OCI-LY7 (cell line): ENCODE results near the gene CD109. TPM values are rescaled to one million over a fixed set of nuclear protein-coding genes. Genes with fewer than 3 reads are reported as not detected.

Experiments used
- BruUV-seq: library from RNA; stranded (reverse); fragments of 400-500 nt; replicated peaks from 2 replicates; lab custom pipeline; 2021; lab: Mats Ljungman, UMichigan
- CTCF ChIA-PET: fragments of 300-600 bp; sonication (Branson Sonifier 250); formaldehyde crosslinking; loops from one replicate; lab custom pipeline; 2022; ENCODE audit warnings: antibody characterized with exemption; ENCODE audit not compliant: unreplicated experiment; lab: Charles Lee
- POLR2A ChIA-PET: fragments of 300-600 bp; sonication (Branson Sonifier 250); formaldehyde crosslinking; loops from one replicate; lab custom pipeline; 2022; ENCODE audit warnings: antibody characterized with exemption; lab: Charles Lee
- DNase-seq: peaks from one replicate; pipeline ENCODE4 v3.0.0-alpha.2; 2015; ENCODE audit warnings: low spot score
- H2AFZ ChIP-seq: fragments of 200-600 bp; sonication (generic), shearing (Covaris generic); 2 replicates; pipeline ENCODE4 v1.6.1; 2014; ENCODE audit warnings: mild to moderate bottlenecking, antibody characterized with exemption, low read length, moderate library complexity
- H3K27ac ChIP-seq: fragments of 200-600 bp; sonication (generic); 2 replicates; pipeline ENCODE4 v1.5.1; 2014; ENCODE audit warnings: mixed run types, low read depth, mild to moderate bottlenecking, moderate library complexity, low read length, inconsistent platforms; ENCODE audit not compliant: poor library complexity, severe bottlenecking
- H3K36me3 ChIP-seq: fragments of 200-600 bp; sonication (generic); 2 replicates; pipeline ENCODE4 v1.6.1; 2014; ENCODE audit warnings: mild to moderate bottlenecking, antibody characterized with exemption, low read length, moderate library complexity, mixed read lengths; ENCODE audit not compliant: insufficient read depth
- H3K4me1 ChIP-seq: fragments of 200-600 bp; sonication (generic); 2 replicates; pipeline ENCODE4 v1.5.1; 2014; ENCODE audit warnings: mild to moderate bottlenecking, low read length; ENCODE audit not compliant: insufficient read depth, poor library complexity, severe bottlenecking
- H3K4me2 ChIP-seq: fragments of 200-600 bp; sonication (generic); 2 replicates; pipeline ENCODE4 v1.6.1; 2014; ENCODE audit warnings: mild to moderate bottlenecking, low read length
- H3K4me3 ChIP-seq: fragments of 200-600 bp; sonication (generic); 2 replicates; pipeline ENCODE4 v1.5.1; 2014; ENCODE audit warnings: mild to moderate bottlenecking, low read depth, low read length; ENCODE audit not compliant: poor library complexity, severe bottlenecking
- H3K79me2 ChIP-seq: fragments of 200-600 bp; sonication (generic); 2 replicates; pipeline ENCODE4 v1.6.1; 2016; ENCODE audit warnings: low read depth, mild to moderate bottlenecking, low read length, moderate library complexity, mixed read lengths; ENCODE audit not compliant: insufficient read depth
- H3K9me2 ChIP-seq: fragments of 200-600 bp; sonication (generic); 2 replicates; pipeline ENCODE4 v1.6.1; 2016; ENCODE audit warnings: mild to moderate bottlenecking, low read length, mixed read lengths; ENCODE audit not compliant: insufficient read depth
- H3K9me3 ChIP-seq: fragments of 200-600 bp; sonication (generic); 2 replicates; pipeline ENCODE4 v1.6.1; 2014; ENCODE audit warnings: mild to moderate bottlenecking, mixed run types, low read length, mixed read lengths
- H4K20me1 ChIP-seq: fragments of 200-600 bp; sonication (generic); 2 replicates; pipeline ENCODE4 v1.6.1; 2014; ENCODE audit warnings: mild to moderate bottlenecking, antibody characterized with exemption, low read length, moderate library complexity, mixed read lengths; ENCODE audit not compliant: insufficient read depth
- EZH2phosphoT487 ChIP-seq: fragments of 200-600 bp; sonication (generic); IDR thresholded peaks from 2 replicates; pipeline ENCODE4 v1.6.1; 2018; ENCODE audit warnings: low read depth, borderline replicate concordance, mild to moderate bottlenecking, mixed run types, antibody characterized with exemption, low read length, moderate library complexity, mixed read lengths
- intact Hi-C: fragments of 100-400 bp; cut with micrococcal nuclease; formaldehyde crosslinking; loops from one replicate; pipeline ENCODE4 v1.10.0; 2022; ENCODE audit not compliant: unreplicated experiment
- total RNA-seq, 2 experiments: library from RNA; depleted of rRNA in 1 of 2; stranded (reverse); fragments of >200 nt in 1 of 2; shearing (Covaris generic) in 1 of 2; gene quantifications; 2 replicates each; pipeline ENCODE4 v1.2.3, GENCODE V29; 2014 to 2022
- TF ChIP-seq, protein P1 (sequence below): fragments of 200-600 bp; sonication (generic); conservative IDR thresholded peaks from 2 replicates; pipeline ENCODE4 v1.5.1; 2014; ENCODE audit warnings: mild to moderate bottlenecking, antibody characterized with exemption, low read length, moderate library complexity, mixed read lengths

Gene CD109
- total RNA-seq, 2 experiments from 2014 or later, result 0.08 TPM; not detected in 1

- Histone ChIP-seq H3K36me3 (no peaks in the 10 kb centered on the region), H3K27ac (no peak overlapping the region), H4K20me1 (no peaks in the 10 kb centered on the region), H2AFZ (peak overlapping the region; percentile 41; the same call in 1 of the 2 replicates), H3K79me2 (no peaks in the 10 kb centered on the region), H3K4me2 (no peak overlapping the region), H3K9me3 (no peaks in the 10 kb centered on the region), H3K9me2 (no peaks in the 10 kb centered on the region), H3K4me3 (no peak overlapping the region), H3K4me1 (no peaks in the 10 kb centered on the region)
- POLR2A ChIA-PET, result no interaction called here
- intact Hi-C loops, result loop anchor here (5.0 kb wide), 1 partner anchor 831 kb away; no protein-coding TSS in a partner anchor
- DNase-seq, result no peak
- no TSS peak for BruUV-seq
- no peak for TF ChIP-seq EZH2phosphoT487
- TF ChIP-seq, protein P1, sequence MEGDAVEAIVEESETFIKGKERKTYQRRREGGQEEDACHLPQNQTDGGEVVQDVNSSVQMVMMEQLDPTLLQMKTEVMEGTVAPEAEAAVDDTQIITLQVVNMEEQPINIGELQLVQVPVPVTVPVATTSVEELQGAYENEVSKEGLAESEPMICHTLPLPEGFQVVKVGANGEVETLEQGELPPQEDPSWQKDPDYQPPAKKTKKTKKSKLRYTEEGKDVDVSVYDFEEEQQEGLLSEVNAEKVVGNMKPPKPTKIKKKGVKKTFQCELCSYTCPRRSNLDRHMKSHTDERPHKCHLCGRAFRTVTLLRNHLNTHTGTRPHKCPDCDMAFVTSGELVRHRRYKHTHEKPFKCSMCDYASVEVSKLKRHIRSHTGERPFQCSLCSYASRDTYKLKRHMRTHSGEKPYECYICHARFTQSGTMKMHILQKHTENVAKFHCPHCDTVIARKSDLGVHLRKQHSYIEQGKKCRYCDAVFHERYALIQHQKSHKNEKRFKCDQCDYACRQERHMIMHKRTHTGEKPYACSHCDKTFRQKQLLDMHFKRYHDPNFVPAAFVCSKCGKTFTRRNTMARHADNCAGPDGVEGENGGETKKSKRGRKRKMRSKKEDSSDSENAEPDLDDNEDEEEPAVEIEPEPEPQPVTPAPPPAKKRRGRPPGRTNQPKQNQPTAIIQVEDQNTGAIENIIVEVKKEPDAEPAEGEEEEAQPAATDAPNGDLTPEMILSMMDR, result no peak
- CTCF ChIA-PET, result no interaction called here
Observed at GRCh38 chr6:73746787-73747186, 50.8 kb downstream of the CD109 start.

GRCh38 chr6:73747289-73747688, 51.3 kb downstream of the CD109 start:
- intact Hi-C loops, result loop anchor here (5.0 kb wide), 1 partner anchor 830 kb away; no protein-coding TSS in a partner anchor
- POLR2A ChIA-PET, result interaction anchor here (0.8 kb wide), 1 partner anchor 21 kb away, joined by 3 read pairs; no protein-coding TSS in a partner anchor
- DNase-seq, result no peak
- CTCF ChIA-PET, result no interaction called here
- H3K4me3 ChIP-seq, result peak overlapping the region; percentile 30
- no peaks in the 10 kb centered on the region for H4K20me1 ChIP-seq
- peak overlapping the region; percentile 51 for H3K4me2 ChIP-seq
- peak overlapping the region; percentile 41; the same call in 1 of the 2 replicates for H2AFZ ChIP-seq
- H3K4me1 ChIP-seq, result no peaks in the 10 kb centered on the region
- BruUV-seq, result no TSS peak
- TF ChIP-seq, protein P1, result no peak
- TF ChIP-seq EZH2phosphoT487, result no peak
- no peaks in the 10 kb centered on the region for H3K79me2 ChIP-seq
- H3K9me3 ChIP-seq, result no peaks in the 10 kb centered on the region
- no peak overlapping the region for H3K27ac ChIP-seq
- H3K9me2 ChIP-seq, result no peaks in the 10 kb centered on the region
- H3K36me3 ChIP-seq, result no peaks in the 10 kb centered on the region

GRCh38 chr6:73752943-73753342, 56.9 kb downstream of the CD109 start:
- Histone ChIP-seq H3K36me3 (no peaks in the 10 kb centered on the region), H3K9me3 (no peaks in the 10 kb centered on the region), H3K4me2 (no peak overlapping the region), H3K4me3 (no peak overlapping the region), H4K20me1 (no peaks in the 10 kb centered on the region), H3K4me1 (no peaks in the 10 kb centered on the region), H3K27ac (no peak overlapping the region), H3K9me2 (no peaks in the 10 kb centered on the region), H2AFZ (no peak overlapping the region), H3K79me2 (no peaks in the 10 kb centered on the region)
- intact Hi-C loops, result no loop called here
- ChIA-PET POLR2A (no interaction called here), CTCF (no interaction called here)
- DNase-seq, result no peak
- no TSS peak for BruUV-seq
- TF ChIP-seq EZH2phosphoT487, result no peak
- TF ChIP-seq, protein P1, result no peak
